Measurements from ENCODE around the gene LZTS3.
A peak's percentile ranks its signal among the peaks of the same experiment; 100 is the strongest.
"Not testable (repeated sequence)": the region's sequence is repeated elsewhere in the genome, so short reads cannot be mapped to it uniquely, and the experiment has no call there.

LZTS3 gene

GRCh38 chr20:3192226-3193015 lies 19.1 kb upstream of the LZTS3 start:
- DNase-seq (ENCODE audit: low read depth), result no peak

- DNase-seq (ENCODE audit: low read depth), result no peak
Observed at GRCh38 chr20:3190681-3191111, 17.3 kb upstream of the LZTS3 start.

- no peak for DNase-seq (ENCODE audit: low read depth)
Observed at GRCh38 chr20:3189561-3190131, 16.3 kb upstream of the LZTS3 start.

GRCh38 chr20:3188823-3189413 lies 15.6 kb upstream of the LZTS3 start:
- DNase-seq (ENCODE audit: low read depth), result no peak

- DNase-seq (ENCODE audit: low read depth), result not testable (repeated sequence)
Observed at GRCh38 chr20:3187861-3188260, 14.5 kb upstream of the LZTS3 start.

- DNase-seq (ENCODE audit: low read depth), result no peak
Observed at GRCh38 chr20:3183896-3184612, 10.7 kb upstream of the LZTS3 start.

- not testable (repeated sequence) for DNase-seq (ENCODE audit: low read depth)
Observed at GRCh38 chr20:3182429-3182828, 9.1 kb upstream of the LZTS3 start.

- no peak for DNase-seq (ENCODE audit: low read depth)
Observed at GRCh38 chr20:3181270-3181669, 7.9 kb upstream of the LZTS3 start.

- DNase-seq (ENCODE audit: low read depth), result no peak
Observed at GRCh38 chr20:3180319-3180718, 7.0 kb upstream of the LZTS3 start.

GRCh38 chr20:3177746-3178485 lies 4.6 kb upstream of the LZTS3 start:
- no peak for DNase-seq (ENCODE audit: low read depth)

- DNase-seq (ENCODE audit: low read depth), result no peak
Observed at GRCh38 chr20:3175270-3175669, 1.9 kb upstream of the LZTS3 start.

- DNase-seq (ENCODE audit: low read depth), result no peak
Observed at GRCh38 chr20:3174442-3175261, 1.3 kb upstream of the LZTS3 start.

- peak; percentile 89 for DNase-seq (ENCODE audit: low read depth)
Observed at GRCh38 chr20:3173610-3174441, 477 bp upstream of the LZTS3 start.

- DNase-seq (ENCODE audit: low read depth), result no peak
Observed at GRCh38 chr20:3172126-3172932, 1.0 kb downstream of the LZTS3 start.

- no peak for DNase-seq (ENCODE audit: low read depth)
Observed at GRCh38 chr20:3171391-3172125, 1.8 kb downstream of the LZTS3 start.

- no peak for DNase-seq (ENCODE audit: low read depth)
Observed at GRCh38 chr20:3168829-3169590, 4.3 kb downstream of the LZTS3 start.

GRCh38 chr20:3168079-3168828 lies 5.1 kb downstream of the LZTS3 start:
- DNase-seq (ENCODE audit: low read depth), result no peak

Data from activated T-cell treated with anti-CD3 and anti-CD28 coated beads for 1 hour (primary cell).